CD4-positive, alpha-beta T cell (primary cell): Measurements from ENCODE around the gene PPP1R37. TPM values are rescaled to one million over a fixed set of nuclear protein-coding genes. Genes with fewer than 3 reads are reported as not detected.
A peak's percentile ranks its signal among the peaks of the same experiment; 100 is the strongest.

Experiments used
- ATAC-seq: fragments of 200-7000 bp; cut with Tn5 transposase; one replicate; pipeline ENCODE4 v1.10.0; 2022; ENCODE audit warnings: mild to moderate bottlenecking; ENCODE audit not compliant: poor library complexity
- CTCF ChIA-PET: fragments of 350-600 bp; sonication (Branson Sonifier 250); formaldehyde crosslinking; loops from one replicate; lab custom pipeline; 2021; ENCODE audit warnings: antibody characterized with exemption, inconsistent platforms; lab: Charles Lee
- POLR2A ChIA-PET: fragments of 350-600 bp; sonication (Branson Sonifier 250); formaldehyde crosslinking; loops from one replicate; lab custom pipeline; 2021; ENCODE audit warnings: antibody characterized with exemption, inconsistent platforms; lab: Charles Lee
- DNase-seq, 14 experiments: peaks; one replicate each; pipeline ENCODE4 v3.0.0-alpha.2; 2013 to 2020; ENCODE audit warnings: mixed read lengths in 2 of 14
- H3K27ac ChIP-seq, 2 donors: one replicate each; pipeline versions ENCODE4 v1.5.1 to v1.7.0; 2013; ENCODE audit warnings: low read length in 2 of 2, low read depth in 1 of 2, mild to moderate bottlenecking in 1 of 2
- H3K27me3 ChIP-seq, 2 experiments: 1 replicate in 1 of 2; 2 replicates in 1 of 2; pipeline versions ENCODE4 v1.6.1 to v1.7.0; 2013; ENCODE audit warnings: low read length in 2 of 2, control low read depth in 1 of 2, mild to moderate bottlenecking in 1 of 2, moderate library complexity in 1 of 2; ENCODE audit not compliant: insufficient read depth in 2 of 2, control insufficient read depth in 1 of 2
- H3K36me3 ChIP-seq: one replicate; pipeline ENCODE4 v1.6.1; 2013; ENCODE audit warnings: low read length, control low read depth; ENCODE audit not compliant: insufficient read depth
- H3K4me1 ChIP-seq: one replicate; pipeline ENCODE4 v1.6.1; 2013; ENCODE audit warnings: low read length, control low read depth; ENCODE audit not compliant: insufficient read depth
- H3K4me3 ChIP-seq: one replicate; pipeline ENCODE4 v1.5.1; 2013; ENCODE audit warnings: mild to moderate bottlenecking, low read length, moderate library complexity
- H3K9me3 ChIP-seq, 2 experiments: 1 replicate in 1 of 2; 2 replicates in 1 of 2; pipeline versions ENCODE4 v1.6.1 to v1.7.0; 2013; ENCODE audit warnings: low read length in 2 of 2, mild to moderate bottlenecking in 2 of 2, control low read depth in 1 of 2, moderate library complexity in 1 of 2; ENCODE audit not compliant: control insufficient read depth in 1 of 2, insufficient read depth in 1 of 2
- H3K27ac Mint-ChIP-seq: one replicate; pipeline ENCODE4 v1.8.0; 2020; ENCODE audit warnings: mixed read lengths
- H3K27me3 Mint-ChIP-seq: one replicate; pipeline ENCODE4 v1.8.0; 2021; ENCODE audit warnings: mixed read lengths
- H3K36me3 Mint-ChIP-seq: one replicate; pipeline ENCODE4 v1.8.0; 2021; ENCODE audit warnings: low read depth, mixed read lengths
- H3K4me1 Mint-ChIP-seq: one replicate; pipeline ENCODE4 v1.8.0; 2021; ENCODE audit warnings: low read depth, mixed read lengths
- H3K4me3 Mint-ChIP-seq: one replicate; pipeline ENCODE4 v1.8.0; 2020; ENCODE audit warnings: mild to moderate bottlenecking, mixed read lengths
- H3K9me3 Mint-ChIP-seq: one replicate; pipeline ENCODE4 v1.8.0; 2020; ENCODE audit warnings: mixed read lengths
- CTCF ChIP-seq: fragments of 200-600 bp; IDR thresholded peaks from one replicate; pipeline ENCODE4 v1.8.0; 2022; ENCODE audit warnings: antibody characterized with exemption, mild to moderate bottlenecking
- intact Hi-C, 2 experiments: fragments of 100-400 bp; cut with DNase I in 1 of 2; cut with micrococcal nuclease in 1 of 2; formaldehyde crosslinking; loops; one replicate each; pipeline versions ENCODE4 v1.15.1 to v1.9.0; 2023 to 2025; cut with DNase I, micrococcal nuclease
- total RNA-seq, 174 experiments: library from RNA in 2 of 174; stranded (reverse) in 2 of 174; gene quantifications; one replicate each; pipeline ENCODE4 v1.2.3 and lab custom pipeline; 2021 to 2026

PPP1R37 gene
- total RNA-seq, 2 experiments from 2014 or later, result 17.2 to 19.6 TPM

- DNase-seq, result no peak
- peak overlapping the region; percentile 36 for H3K27ac Mint-ChIP-seq
Observed at GRCh38 chr19:45133661-45134060, 40.7 kb downstream of the PPP1R37 start.

GRCh38 chr19:45135176-45135885 lies 42.4 kb downstream of the PPP1R37 start:
- no peaks in the 10 kb centered on the region for H3K27me3 ChIP-seq
- H3K27me3 Mint-ChIP-seq, result no peaks in the 10 kb centered on the region
- no peak overlapping the region for H3K27ac ChIP-seq
- no peak overlapping the region for H3K27ac Mint-ChIP-seq
- no peak for TF ChIP-seq CTCF
- ATAC-seq (no peak), DNase-seq (no peak)
- peaks cover 1% of the 10 kb centered on the region for H3K36me3 Mint-ChIP-seq
- H3K4me1 ChIP-seq, result no peaks in the 10 kb centered on the region
- intact Hi-C loops, result no loop called here
- ChIA-PET CTCF (interaction anchor here (1.8 kb wide), 1 partner anchor 14 kb away, joined by 5 read pairs; no protein-coding TSS in a partner anchor), POLR2A (interaction anchor here (1.1 kb wide), 1 partner anchor 35 kb away, joined by 3 read pairs; no protein-coding TSS in a partner anchor)
- H3K4me3 Mint-ChIP-seq, result no peak overlapping the region
- no peaks in the 10 kb centered on the region for H3K9me3 Mint-ChIP-seq
- peaks cover under 1% of the 10 kb centered on the region for H3K36me3 ChIP-seq
- no peak overlapping the region for H3K4me3 ChIP-seq
- H3K9me3 ChIP-seq, result no peaks in the 10 kb centered on the region
- H3K4me1 Mint-ChIP-seq, result no peaks in the 10 kb centered on the region

More at GRCh38 chr19:45133661-45134060, 40.7 kb downstream of the PPP1R37 start:
- ChIA-PET CTCF (no interaction called here), POLR2A (no interaction called here)
- Histone ChIP-seq H3K36me3 (no peaks in the 10 kb centered on the region), H3K9me3 (no peaks in the 10 kb centered on the region), H3K27me3 (no peaks in the 10 kb centered on the region), H3K27ac (no peak overlapping the region), H3K4me3 (no peak overlapping the region), H3K4me1 (no peaks in the 10 kb centered on the region)
- no peak for TF ChIP-seq CTCF
- Mint-ChIP-seq H3K9me3 (no peaks in the 10 kb centered on the region), H3K36me3 (no peaks in the 10 kb centered on the region), H3K27me3 (no peaks in the 10 kb centered on the region), H3K4me1 (no peaks in the 10 kb centered on the region), H3K4me3 (no peak overlapping the region)
- ATAC-seq, result no peak
- intact Hi-C loops, result no loop called here

GRCh38 chr19:45136507-45137178 lies 43.7 kb downstream of the PPP1R37 start:
- no peak overlapping the region for H3K27ac ChIP-seq
- no peaks in the 10 kb centered on the region for H3K4me1 ChIP-seq

More at GRCh38 chr19:45136507-45137178, 43.7 kb downstream of the PPP1R37 start:
- POLR2A ChIA-PET, result interaction anchor here (0.7 to 1.1 kb wide), 2 partner anchors 34 to 44 kb away, joined by 3 read pairs; partner anchors contain the start of gene PPP1R37
- intact Hi-C loops, result no loop called here
- Histone ChIP-seq H3K27me3 (no peaks in the 10 kb centered on the region), H3K36me3 (peaks cover 14% of the 10 kb centered on the region), H3K4me3 (no peak overlapping the region), H3K9me3 (no peaks in the 10 kb centered on the region)
- ATAC-seq (no peak), DNase-seq (no peak)
- Mint-ChIP-seq H3K27me3 (no peaks in the 10 kb centered on the region), H3K9me3 (no peaks in the 10 kb centered on the region), H3K27ac (no peak overlapping the region), H3K36me3 (peaks cover 7% of the 10 kb centered on the region), H3K4me1 (no peaks in the 10 kb centered on the region), H3K4me3 (no peak overlapping the region)
- CTCF ChIA-PET, result interaction anchor here (1.8 kb wide), 1 partner anchor 12 kb away, joined by 5 read pairs; no protein-coding TSS in a partner anchor
- no peak for TF ChIP-seq CTCF
